ENCODE results near the gene BMERB1. TPM values are rescaled to one million over a fixed set of nuclear protein-coding genes. Genes with fewer than 3 reads are reported as not detected.
A peak's percentile ranks its signal among the peaks of the same experiment; 100 is the strongest.
"Not testable (repeated sequence)": the region's sequence is repeated elsewhere in the genome, so short reads cannot be mapped to it uniquely, and the experiment has no call there.

Gene BMERB1
- 55.0 TPM for total RNA-seq
- long read RNA-seq, transcript C16orf45-201 (6 exons, 2,404 nt): major isoform, 126 of 146 reads
- long read RNA-seq, partial matches to known transcripts: 16 of 146 reads
- long read RNA-seq, other reads (novel, unspliced or antisense): 4 of 146 reads

DNA sequence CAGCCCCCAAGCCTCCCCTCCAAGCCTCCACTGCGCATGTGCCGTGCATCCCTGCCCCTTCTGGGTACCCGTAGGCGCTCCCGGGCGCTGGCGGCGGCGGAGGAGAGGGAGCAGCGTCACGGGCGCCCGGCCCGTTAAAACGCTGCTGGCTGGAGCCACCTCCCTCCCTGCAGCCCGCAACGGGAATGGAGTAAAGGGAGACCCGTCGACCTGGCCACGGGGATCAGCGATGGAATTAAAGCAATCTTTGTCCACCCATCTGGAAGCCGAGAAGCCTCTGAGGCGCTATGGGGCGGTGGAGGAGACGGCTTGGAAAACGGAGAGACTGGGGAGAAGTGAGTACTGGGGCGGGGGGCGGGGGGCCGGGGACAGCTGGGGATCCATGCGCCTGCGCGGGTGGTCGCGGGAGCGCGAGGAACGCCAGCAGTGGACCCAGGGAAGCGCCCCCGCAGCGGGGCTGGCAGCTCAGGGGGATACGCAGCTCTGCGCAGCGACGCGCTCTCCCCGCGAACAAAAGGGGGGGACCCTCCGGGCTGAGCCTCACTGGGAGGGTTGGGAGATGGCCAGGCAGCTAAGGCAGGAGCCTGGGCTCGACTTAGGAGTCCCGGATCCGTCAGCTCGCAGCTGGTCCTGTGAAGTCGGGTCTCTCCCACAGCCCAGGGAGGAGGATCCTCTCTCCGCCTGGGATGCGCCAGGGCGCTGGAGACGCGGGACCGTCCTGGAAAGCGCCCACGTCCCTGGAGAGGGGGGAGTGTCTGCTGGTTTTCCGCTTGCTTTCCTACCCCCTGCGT, at the start of gene BMERB1:
TSS of gene BMERB1 (plus strand) at position 164 of the 791 bp plus-strand sequence. CDS start at position 230, 66 bp downstream.
- DNase-seq (peak; percentile 87), ATAC-seq (peak; percentile 97)
- intact Hi-C loops (cut with micrococcal nuclease): no loop called here

- intact Hi-C loops (cut with micrococcal nuclease); ATAC-seq; DNase-seq: not testable (repeated sequence)
Measured at GRCh38 chr16:15388060-15388459, 46.3 kb upstream of the BMERB1 start.

DNA sequence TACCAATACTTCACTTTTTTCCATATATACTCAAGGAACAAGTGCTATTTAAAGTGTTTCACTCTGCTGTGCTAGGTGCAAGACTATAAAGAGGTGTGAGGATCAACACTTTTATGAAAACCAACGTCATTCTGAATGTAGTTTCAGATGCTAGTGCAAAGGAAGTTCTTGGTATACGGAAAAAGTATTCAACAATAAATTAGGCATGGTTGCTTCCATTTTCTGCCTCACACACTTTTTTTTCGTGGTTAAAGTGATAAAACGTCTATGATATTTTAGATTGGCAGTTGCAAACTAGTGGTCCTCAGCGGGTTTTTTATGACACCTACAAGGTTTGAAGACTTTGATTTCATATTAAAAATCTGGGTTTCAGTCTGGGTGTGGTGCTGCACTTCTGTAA, 44.5 kb upstream of the BMERB1 start:
- intact Hi-C loops (cut with micrococcal nuclease); DNase-seq; ATAC-seq: not testable (repeated sequence)

GRCh38 chr16:15393025-15393424, 41.4 kb upstream of the BMERB1 start:
- DNase-seq; ATAC-seq; intact Hi-C loops (cut with micrococcal nuclease): not testable (repeated sequence)

GRCh38 chr16:15395631-15396508, 38.5 kb upstream of the BMERB1 start, which contains the start of gene MPV17L:
MPV17L (plus strand) TSS chr16:15395754; CDS start chr16:15395898, 144 bp downstream.
- peak; percentile 78 for DNase-seq
- peak; percentile 93 for ATAC-seq
- intact Hi-C loops (cut with micrococcal nuclease): not testable (repeated sequence)

DNA sequence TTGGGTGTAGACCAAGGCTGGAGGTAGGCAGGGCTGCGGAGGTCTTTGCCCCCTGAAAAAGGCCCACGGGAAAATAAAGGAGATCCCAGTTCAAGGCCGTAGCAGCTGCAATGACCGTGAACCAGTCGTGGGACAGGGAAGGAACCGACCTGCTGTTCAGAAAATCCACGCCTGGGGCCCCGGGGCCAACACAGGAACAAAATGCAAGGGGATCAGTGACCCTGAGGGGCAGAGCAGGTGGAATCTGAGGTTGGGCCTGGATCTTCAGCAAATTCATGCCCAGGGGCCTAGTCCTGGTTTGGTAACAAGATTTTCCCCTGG, 37.9 kb upstream of the BMERB1 start:
- DNase-seq; ATAC-seq; intact Hi-C loops (cut with micrococcal nuclease): not testable (repeated sequence)

DNA sequence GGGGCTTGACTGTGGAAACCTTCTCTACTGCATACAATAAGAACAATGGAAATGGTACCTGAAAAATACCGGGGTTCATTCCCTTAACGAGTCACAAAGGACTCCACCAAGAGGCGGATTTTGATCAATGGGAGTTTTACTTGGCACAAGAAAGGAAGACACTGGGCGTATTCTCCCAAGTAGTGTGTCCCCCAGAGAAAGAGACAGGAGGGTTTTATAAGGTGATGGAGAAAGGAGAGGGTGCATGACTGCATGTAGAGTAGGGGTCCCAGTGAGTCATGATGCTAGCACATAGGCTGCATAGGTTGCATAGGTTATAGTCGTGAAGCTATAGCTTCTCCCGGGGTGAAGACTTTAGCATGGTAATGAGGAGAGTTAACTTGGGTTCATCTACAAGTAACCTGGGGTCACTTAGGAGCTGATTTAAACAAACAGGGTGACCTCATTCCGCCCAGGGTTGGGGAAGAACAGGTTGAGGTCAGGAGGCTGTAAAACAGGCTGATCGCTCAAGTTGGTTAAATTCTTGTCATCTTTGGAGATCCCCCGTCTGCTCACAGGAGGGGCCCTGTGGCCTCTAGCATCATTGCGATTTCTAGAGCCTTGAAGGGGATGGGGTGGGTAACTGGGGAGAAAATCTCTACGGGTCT, 37.3 kb upstream of the BMERB1 start:
- DNase-seq (no peak), ATAC-seq (no peak)
- intact Hi-C loops (cut with micrococcal nuclease): no loop called here

GRCh38 chr16:15398618-15399316, 35.6 kb upstream of the BMERB1 start:
- intact Hi-C loops (cut with micrococcal nuclease): no loop called here
- ATAC-seq (no peak), DNase-seq (no peak)

DNA sequence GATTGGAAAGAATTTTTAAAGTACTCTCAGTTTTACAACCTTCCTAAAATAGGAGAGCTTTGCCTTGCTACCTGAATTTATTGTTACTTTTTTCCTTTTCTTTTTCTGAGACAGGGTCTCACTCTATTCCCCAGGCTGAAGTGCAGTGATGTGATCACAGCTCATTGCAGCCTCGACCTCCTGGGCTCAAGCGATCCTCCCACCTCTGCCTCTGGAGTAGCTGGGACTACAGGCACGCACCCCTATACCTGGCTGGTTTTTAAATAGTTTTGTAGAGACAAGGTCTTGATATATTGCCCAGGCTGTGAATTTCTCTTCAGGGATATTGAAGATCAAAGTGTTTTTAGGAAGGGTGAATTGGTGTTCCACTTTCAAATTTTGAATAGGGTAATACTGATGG, 35.1 kb upstream of the BMERB1 start:
- ATAC-seq: no peak
- no peak for DNase-seq
- intact Hi-C loops (cut with micrococcal nuclease): no loop called here

- DNase-seq; intact Hi-C loops (cut with micrococcal nuclease): not testable (repeated sequence)
Measured at GRCh38 chr16:15400314-15400713, 34.1 kb upstream of the BMERB1 start.

DNA sequence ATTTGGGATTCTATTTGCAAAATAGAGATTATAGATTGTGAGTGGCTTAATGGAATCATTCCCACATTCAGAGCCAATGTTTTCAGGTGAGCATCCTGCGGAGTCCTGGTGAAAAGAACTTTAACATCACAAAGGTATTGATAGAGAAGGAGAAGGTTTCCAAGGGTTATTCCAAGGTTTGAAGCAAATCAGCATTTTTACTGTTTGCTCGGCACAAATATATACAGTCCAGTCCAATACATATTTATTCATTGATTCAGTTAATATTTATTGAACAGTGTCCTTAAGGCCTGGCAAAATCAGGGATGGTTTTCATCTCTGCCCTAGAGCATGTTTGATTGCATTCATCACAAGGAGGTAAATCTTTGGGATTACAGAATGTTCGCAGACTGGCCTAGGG, 32.4 kb upstream of the BMERB1 start:
- DNase-seq: no peak
- intact Hi-C loops (cut with micrococcal nuclease): no loop called here

More at GRCh38 chr16:15400314-15400713, 34.1 kb upstream of the BMERB1 start:
- not testable (repeated sequence) for ATAC-seq

GRCh38 chr16:15403392-15403995, 30.9 kb upstream of the BMERB1 start:
- ATAC-seq: no peak
- intact Hi-C loops (cut with micrococcal nuclease): no loop called here
- DNase-seq: no peak

More for the DNA sequence above, 32.4 kb upstream of the BMERB1 start:
- ATAC-seq: no peak

- DNase-seq; intact Hi-C loops (cut with micrococcal nuclease); ATAC-seq: not testable (repeated sequence)
Measured at GRCh38 chr16:15404091-15404490, 30.3 kb upstream of the BMERB1 start.

DNA sequence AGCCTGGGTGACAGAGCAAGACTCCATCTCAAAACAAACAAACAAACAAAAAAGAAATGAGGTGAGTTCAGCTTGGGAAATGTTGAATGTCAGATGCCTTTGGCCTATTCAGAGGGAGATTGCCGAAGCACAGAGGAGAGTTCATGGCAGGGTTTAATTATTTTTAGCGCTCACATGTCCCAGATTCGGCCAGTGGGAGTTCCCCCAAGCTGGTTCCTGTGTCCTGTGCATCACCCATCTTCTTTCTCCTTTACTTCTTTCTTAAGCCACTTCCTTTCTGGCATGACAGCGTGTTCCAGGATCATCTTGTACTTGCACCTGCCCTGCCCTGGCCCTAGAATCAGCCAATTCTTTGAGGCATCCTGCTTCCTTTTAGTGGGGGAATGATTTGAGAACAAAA, 29.6 kb upstream of the BMERB1 start:
- intact Hi-C loops (cut with micrococcal nuclease): no loop called here
- ATAC-seq (peak; percentile 74), DNase-seq (no peak)

DNA sequence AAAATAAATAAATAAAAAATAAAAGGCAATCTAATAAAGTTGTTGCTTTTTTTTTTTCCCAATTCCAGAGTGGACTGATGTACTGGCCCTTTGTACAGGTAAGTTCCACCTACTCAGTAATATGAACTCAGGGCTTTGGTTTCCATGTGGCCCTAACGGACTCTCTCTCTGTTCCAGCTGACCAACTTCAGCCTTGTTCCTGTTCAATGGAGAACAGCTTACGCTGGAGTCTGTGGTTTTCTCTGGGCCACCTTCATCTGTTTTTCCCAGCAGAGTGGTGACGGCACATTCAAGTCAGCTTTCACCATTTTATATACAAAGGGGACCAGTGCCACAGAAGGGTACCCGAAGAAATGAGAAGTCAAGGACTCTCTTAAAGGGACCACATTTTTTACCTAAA, 26.6 kb upstream of the BMERB1 start:
- ATAC-seq; DNase-seq; intact Hi-C loops (cut with micrococcal nuclease): not testable (repeated sequence)

GRCh38 chr16:15409476-15409875, 24.9 kb upstream of the BMERB1 start:
- DNase-seq; intact Hi-C loops (cut with micrococcal nuclease); ATAC-seq: not testable (repeated sequence)

DNA sequence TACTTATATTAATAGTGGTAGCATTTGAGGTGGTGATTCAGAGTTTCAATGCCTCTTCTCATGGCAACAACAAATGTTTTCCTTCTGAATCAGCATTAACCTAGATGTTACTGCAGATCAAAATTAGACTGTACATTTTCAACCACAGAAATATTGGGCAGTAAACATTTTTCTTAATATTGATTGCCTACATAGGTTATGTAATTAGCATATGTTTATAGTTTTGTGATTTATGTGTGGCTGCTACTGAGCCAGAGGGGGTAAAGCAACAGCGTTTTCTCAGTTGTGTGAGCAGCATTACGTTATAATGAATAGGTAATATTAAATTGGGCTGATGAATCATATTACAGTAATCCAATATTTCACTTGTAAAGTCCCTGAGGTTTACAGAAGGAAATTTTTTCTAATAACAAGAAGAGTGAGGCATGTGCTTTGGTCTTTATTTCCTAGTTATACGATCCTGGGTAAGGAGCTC, 18.8 kb upstream of the BMERB1 start:
- intact Hi-C loops (cut with micrococcal nuclease): no loop called here
- no peak for ATAC-seq
- DNase-seq: no peak

- ATAC-seq: no peak
Measured at GRCh38 chr16:15417197-15417596, 17.2 kb upstream of the BMERB1 start.

More at GRCh38 chr16:15417197-15417596, 17.2 kb upstream of the BMERB1 start:
- no peak for DNase-seq
- intact Hi-C loops (cut with micrococcal nuclease): no loop called here

Measured in left ventricle myocardium superior (tissue), 1 donor.